ENCODE measurements around the gene GPR151. TPM values are rescaled to one million over a fixed set of nuclear protein-coding genes. Genes with fewer than 3 reads are reported as not detected.

GPR151 gene
- not detected in 2 replicates for total RNA-seq

GRCh38 chr5:146516151-146516475, at the start of gene GPR151:
Gene GPR151 (minus strand): TSS chr5:146516190. CDS start chr5:146516113, 77 bp downstream.

Other genes starting within 250 kb of the GPR151 start
- gene POU4F3, start 177.4 kb downstream of the GPR151 start, total RNA-seq: not detected in 2 replicates
- gene TCERG1, start 68.9 kb downstream of the GPR151 start, total RNA-seq: 34.4 and 39.2 TPM in 2 replicates

All from myometrial cell (primary cell).